WTC11 (cell line): ENCODE measurements around the gene TLR10. TPM values are rescaled to one million over a fixed set of nuclear protein-coding genes. Genes with fewer than 3 reads are reported as not detected.

Experiments
- ATAC-seq: fragments of 200-7000 bp; cut with Tn5 transposase; 2 replicates; pipeline ENCODE4 v1.10.0; 2021; ENCODE audit warnings: mild to moderate bottlenecking, moderate library complexity
- CTCF ChIA-PET: fragments of 300-600 bp; sonication (Branson Sonifier 250); formaldehyde crosslinking; loops from one replicate; lab custom pipeline; 2021; ENCODE audit warnings: antibody characterized with exemption; lab: Charles Lee
- POLR2A ChIA-PET: fragments of 350-600 bp; sonication (Branson Sonifier 250); formaldehyde crosslinking; loops from one replicate; lab custom pipeline; 2021; ENCODE audit warnings: antibody characterized with exemption; lab: Charles Lee
- DNase-seq: peaks from one replicate; pipeline ENCODE4 v3.0.0; 2021; ENCODE audit warnings: low spot score
- H3K27ac Mint-ChIP-seq: 2 replicates; pipeline ENCODE4 v1.8.0; 2021; ENCODE audit warnings: mixed read lengths
- H3K27me3 Mint-ChIP-seq: 2 replicates; pipeline ENCODE4 v1.8.0; 2021; ENCODE audit warnings: low read depth, mild to moderate bottlenecking, moderate library complexity, mixed read lengths
- H3K36me3 Mint-ChIP-seq: 2 replicates; pipeline ENCODE4 v1.8.0; 2021; ENCODE audit warnings: mixed read lengths
- H3K4me1 Mint-ChIP-seq: 2 replicates; pipeline ENCODE4 v1.8.0; 2022; ENCODE audit warnings: mixed read lengths
- H3K4me3 Mint-ChIP-seq: 2 replicates; pipeline ENCODE4 v1.8.0; 2021; ENCODE audit warnings: mild to moderate bottlenecking, moderate library complexity, mixed read lengths
- H3K9me3 Mint-ChIP-seq: 2 replicates; pipeline ENCODE4 v1.8.0; 2021; ENCODE audit warnings: mixed read lengths
- AR ChIP-seq: fragments of 250-450 bp; sonication (Bioruptor Pico); IDR thresholded peaks from 2 replicates; pipeline ENCODE4 v1.9.0; 2021; ENCODE audit warnings: mild to moderate bottlenecking
- ARID4B ChIP-seq: sonication (generic); formaldehyde crosslinking; IDR thresholded peaks from 2 replicates; pipeline ENCODE4 v1.8.0; 2023; ENCODE audit warnings: missing genetic modification reagents, mild to moderate bottlenecking, borderline replicate concordance
- ATF6 ChIP-seq: sonication (generic); formaldehyde crosslinking; IDR thresholded peaks from 2 replicates; pipeline ENCODE4 v1.8.1; 2023; ENCODE audit warnings: mild to moderate bottlenecking, missing genetic modification reagents
- CREB1 ChIP-seq: sonication (generic); formaldehyde crosslinking; IDR thresholded peaks from 2 replicates; pipeline ENCODE4 v1.8.0; 2023; ENCODE audit warnings: mild to moderate bottlenecking, missing genetic modification reagents
- CTCF ChIP-seq: fragments of 200-600 bp; IDR thresholded peaks from 2 replicates; pipeline ENCODE4 v1.8.0; 2022; ENCODE audit warnings: antibody characterized with exemption
- ESRRA ChIP-seq: sonication (generic); formaldehyde crosslinking; IDR thresholded peaks from 2 replicates; pipeline ENCODE4 v1.8.1; 2022; ENCODE audit warnings: mild to moderate bottlenecking, missing genetic modification reagents, borderline replicate concordance
- ETV6 ChIP-seq: sonication (generic); formaldehyde crosslinking; IDR thresholded peaks from 2 replicates; pipeline ENCODE4 v1.8.1; 2022; ENCODE audit warnings: mild to moderate bottlenecking, missing genetic modification reagents
- NFATC4 ChIP-seq: fragments of 250-450 bp; sonication (Bioruptor Pico); IDR thresholded peaks from 2 replicates; pipeline ENCODE4 v1.9.0; 2021; ENCODE audit warnings: mild to moderate bottlenecking
- NFYB ChIP-seq: sonication (generic); formaldehyde crosslinking; conservative IDR thresholded peaks from 2 replicates; pipeline ENCODE4 v1.8.0; 2022; ENCODE audit warnings: low read depth, missing genetic modification reagents
- NR2C2 ChIP-seq: sonication (generic); formaldehyde crosslinking; IDR thresholded peaks from 2 replicates; pipeline ENCODE4 v1.8.0; 2022; ENCODE audit warnings: mild to moderate bottlenecking, missing genetic modification reagents
- PRDM15 ChIP-seq: sonication (generic); formaldehyde crosslinking; IDR thresholded peaks from 2 replicates; pipeline ENCODE4 v1.8.0; 2022; ENCODE audit warnings: missing genetic modification reagents
- STAT6 ChIP-seq: sonication (generic); formaldehyde crosslinking; conservative IDR thresholded peaks from 2 replicates; pipeline ENCODE4 v1.8.1; 2023; ENCODE audit warnings: mild to moderate bottlenecking, low read depth, missing genetic modification reagents, moderate library complexity
- USF2 ChIP-seq: sonication (generic); formaldehyde crosslinking; IDR thresholded peaks from 2 replicates; pipeline ENCODE4 v1.8.1; 2023; ENCODE audit warnings: mild to moderate bottlenecking, missing genetic modification reagents, moderate library complexity
- ZNF138 ChIP-seq: sonication (generic); formaldehyde crosslinking; conservative IDR thresholded peaks from 2 replicates; pipeline ENCODE4 v1.8.1; 2022; ENCODE audit warnings: mild to moderate bottlenecking, moderate library complexity, missing genetic modification reagents
- ZNF425 ChIP-seq: fragments of 250-450 bp; sonication (Bioruptor Pico); conservative IDR thresholded peaks from 2 replicates; pipeline ENCODE4 v1.9.0; 2021; ENCODE audit warnings: mild to moderate bottlenecking
- total RNA-seq: library from RNA; stranded (reverse); gene quantifications from 3 replicates; pipeline ENCODE4 v1.2.3, GENCODE V29; 2021

TLR10 gene
- total RNA-seq, 1 experiment from 2014 or later = not detected

- CTCF ChIA-PET = no interaction called here
- TF ChIP-seq CTCF (no peak), NR2C2 (CRISPR knock-in tag) (no peak), CREB1 (no peak), PRDM15 (no peak), STAT6 (CRISPR knock-in tag) (no peak), NFYB (CRISPR knock-in tag) (no peak), ETV6 (no peak), AR (CRISPR knock-in tag) (no peak), ESRRA (CRISPR knock-in tag) (no peak), NFATC4 (CRISPR knock-in tag) (no peak), ZNF138 (CRISPR knock-in tag) (no peak), ATF6 (CRISPR knock-in tag) (no peak), ZNF425 (no peak), USF2 (CRISPR knock-in tag) (no peak), ARID4B (no peak)
Measured at GRCh38 chr4:38814386-38814785, 31.6 kb upstream of the TLR10 start.

More at GRCh38 chr4:38814386-38814785, 31.6 kb upstream of the TLR10 start:
- Mint-ChIP-seq H3K4me3 (no peak overlapping the region), H3K27ac (no peak overlapping the region), H3K36me3 (no peaks in the 10 kb centered on the region), H3K9me3 (peaks cover 22% of the 10 kb centered on the region), H3K27me3 (no peaks in the 10 kb centered on the region), H3K4me1 (no peaks in the 10 kb centered on the region)
- no peak for DNase-seq
- no peak for ATAC-seq
- POLR2A ChIA-PET = no interaction called here
